Retina (tissue), 1 donor: ENCODE measurements around the gene PGGHG.
"Not testable (repeated sequence)": the region's sequence is repeated elsewhere in the genome, so short reads cannot be mapped to it uniquely, and the experiment has no call there.

Experiments used
- DNase-seq: peaks from one replicate; pipeline ENCODE4 v3.0.0-alpha.2; 2016

PGGHG gene

DNA sequence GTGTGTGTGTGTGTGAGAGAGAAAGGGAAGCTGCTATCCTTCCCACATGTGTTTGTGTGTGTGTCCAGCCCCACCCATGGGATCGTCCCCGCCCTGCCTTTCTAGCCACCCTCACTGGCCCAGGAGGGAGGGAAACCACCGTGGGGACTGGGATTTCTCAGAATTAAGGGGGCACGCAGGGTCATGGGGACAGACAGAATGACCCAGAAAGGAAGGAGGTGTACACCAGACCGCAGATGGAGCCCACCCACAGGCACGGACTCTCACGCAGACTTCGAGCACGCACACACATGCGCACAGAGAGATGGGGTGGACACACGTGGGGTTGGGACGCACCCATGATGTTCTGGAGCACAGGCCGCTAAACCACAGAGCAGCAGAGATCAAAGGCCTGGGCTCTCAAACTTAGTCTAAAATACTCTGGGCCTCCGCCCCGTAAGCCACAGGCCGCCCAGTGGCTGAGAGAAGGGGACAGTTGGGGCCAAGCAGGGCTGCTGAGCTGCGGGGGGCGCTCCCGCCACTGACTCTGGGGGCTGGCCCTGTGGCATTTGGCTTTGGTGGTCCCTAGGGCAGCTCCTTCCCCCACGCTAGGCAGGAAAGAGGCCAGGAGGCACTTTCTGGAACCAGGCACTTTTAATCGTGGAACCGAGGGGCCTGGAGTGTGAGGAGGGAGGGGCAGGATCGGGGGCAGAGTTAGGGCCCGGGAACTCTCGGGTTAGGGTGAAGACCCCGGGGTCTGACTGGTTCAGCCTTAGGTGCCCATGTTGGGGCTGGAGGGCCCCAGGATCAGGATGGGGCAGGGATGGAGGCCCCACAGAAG, 8.9 kb downstream of the PGGHG start:
- DNase-seq, result no peak

GRCh38 chr11:298406-299065, 9.6 kb downstream of the PGGHG start:
- no peak for DNase-seq

DNA sequence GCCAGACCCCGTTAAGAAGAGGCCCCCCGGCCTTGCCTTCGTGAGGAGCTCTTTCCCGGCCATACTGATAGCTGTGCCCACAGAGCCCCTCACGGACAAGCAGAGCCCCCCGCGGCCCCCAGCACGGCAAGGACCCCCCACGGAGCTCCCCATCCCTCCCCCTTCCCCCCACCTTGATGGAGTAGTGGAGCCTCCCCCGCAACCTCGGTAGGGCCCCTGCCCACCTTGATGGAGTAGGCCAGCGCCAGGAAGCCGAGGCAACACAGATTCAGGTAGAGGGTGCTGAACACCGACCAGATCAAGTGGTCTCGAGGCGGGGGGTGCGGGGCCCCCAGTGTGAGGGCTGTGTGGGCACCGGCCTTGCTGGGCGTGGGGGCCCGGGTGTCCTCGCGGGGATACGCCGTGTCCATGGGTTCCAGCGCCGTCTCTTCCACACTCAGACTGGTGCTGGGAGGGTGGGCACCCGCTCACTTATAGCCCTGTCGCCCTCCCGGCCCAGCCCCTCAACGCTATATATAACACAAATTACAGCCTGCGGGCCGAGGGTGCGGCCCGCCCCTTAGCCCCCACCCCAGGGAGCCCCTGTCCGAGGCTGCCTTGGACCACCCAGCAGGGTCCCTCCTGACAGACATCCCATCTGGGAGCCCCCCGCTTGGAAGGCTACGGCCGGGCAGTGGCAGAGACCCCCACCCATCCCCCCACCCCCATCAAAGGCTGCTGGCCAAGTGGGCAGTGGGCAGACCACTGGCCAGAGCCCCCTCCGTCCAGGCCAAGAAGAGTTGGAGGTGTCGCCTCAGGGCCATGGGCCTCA, 10.4 kb downstream of the PGGHG start, which contains the start of gene IFITM5:
TSS of gene IFITM5 (minus strand) at position 446 of the 811 bp plus-strand sequence. CDS start at position 410, 36 bp downstream.
- DNase-seq, result no peak

GRCh38 chr11:299951-300735, 11.2 kb downstream of the PGGHG start:
- DNase-seq, result no peak

GRCh38 chr11:303363-303762, 14.4 kb downstream of the PGGHG start:
- no peak for DNase-seq

DNA sequence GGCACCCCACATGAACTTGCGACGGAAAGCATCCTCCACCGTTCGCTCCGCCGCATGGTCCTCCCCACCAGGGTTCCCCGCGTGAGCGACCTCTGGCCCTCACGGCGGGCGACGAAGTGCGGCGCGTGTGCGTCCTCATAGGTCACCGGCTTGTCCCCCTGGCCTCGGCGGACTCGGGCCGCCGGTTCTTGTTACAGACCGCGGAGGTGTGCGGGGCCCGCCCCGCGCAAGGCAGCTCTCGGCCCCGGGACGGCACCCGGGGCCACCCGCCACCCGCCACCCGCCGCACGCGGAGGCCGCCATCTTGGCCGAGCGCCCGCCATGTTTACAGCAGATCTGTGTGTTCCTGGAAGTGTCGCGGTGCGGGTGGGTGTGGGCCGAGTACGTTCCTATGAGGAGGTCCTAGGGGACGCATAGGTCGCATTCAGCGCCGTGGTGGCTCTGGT, 15.2 kb downstream of the PGGHG start:
- DNase-seq, result no peak

DNA sequence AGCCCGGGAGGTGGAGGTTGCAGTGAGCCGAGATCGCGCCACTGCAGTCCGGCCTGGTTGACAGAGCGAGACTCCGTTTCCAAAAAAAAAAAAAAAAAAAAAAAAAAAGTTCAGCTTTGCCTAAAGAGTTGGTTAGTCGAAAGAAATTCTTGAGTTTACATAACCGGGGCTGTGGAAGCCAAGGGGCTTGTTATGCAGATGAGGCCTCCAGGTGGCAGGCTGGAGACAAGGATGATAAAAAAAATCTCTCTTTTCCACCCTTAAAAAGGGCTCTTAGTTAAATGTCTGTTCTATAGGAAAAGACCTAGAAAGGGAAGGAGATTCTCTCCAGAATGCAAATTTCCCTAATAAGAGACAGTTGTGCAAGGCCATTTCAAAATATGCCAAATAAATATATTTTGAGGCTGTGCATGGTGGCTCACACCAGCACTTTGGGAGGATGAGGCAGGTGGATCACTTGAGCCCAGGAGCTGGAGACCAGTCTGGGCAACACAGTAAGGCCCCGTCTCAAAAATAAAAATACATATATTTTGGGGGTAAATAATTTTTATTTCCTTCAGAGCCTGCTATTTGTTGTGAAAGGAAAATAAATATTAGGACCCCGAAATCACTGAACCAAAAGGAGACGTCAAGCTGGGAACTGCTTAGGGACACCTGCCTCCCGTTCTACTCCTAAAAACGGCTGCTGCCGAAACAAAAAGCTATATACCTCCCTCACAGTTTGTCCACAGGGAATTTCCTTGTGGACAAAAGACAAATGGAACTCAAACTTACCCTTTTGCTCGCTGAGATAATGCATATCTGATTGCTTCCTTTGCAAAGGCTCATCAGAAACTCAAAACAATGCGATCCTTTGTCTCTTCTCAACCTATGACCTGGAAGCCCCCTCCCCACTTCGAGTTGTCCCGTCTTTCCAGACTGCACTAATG, 16.3 kb downstream of the PGGHG start:
- DNase-seq, result peak; percentile 77

GRCh38 chr11:305844-306211, 16.9 kb downstream of the PGGHG start:
- no peak for DNase-seq

GRCh38 chr11:306645-307371, 17.9 kb downstream of the PGGHG start:
- no peak for DNase-seq

DNA sequence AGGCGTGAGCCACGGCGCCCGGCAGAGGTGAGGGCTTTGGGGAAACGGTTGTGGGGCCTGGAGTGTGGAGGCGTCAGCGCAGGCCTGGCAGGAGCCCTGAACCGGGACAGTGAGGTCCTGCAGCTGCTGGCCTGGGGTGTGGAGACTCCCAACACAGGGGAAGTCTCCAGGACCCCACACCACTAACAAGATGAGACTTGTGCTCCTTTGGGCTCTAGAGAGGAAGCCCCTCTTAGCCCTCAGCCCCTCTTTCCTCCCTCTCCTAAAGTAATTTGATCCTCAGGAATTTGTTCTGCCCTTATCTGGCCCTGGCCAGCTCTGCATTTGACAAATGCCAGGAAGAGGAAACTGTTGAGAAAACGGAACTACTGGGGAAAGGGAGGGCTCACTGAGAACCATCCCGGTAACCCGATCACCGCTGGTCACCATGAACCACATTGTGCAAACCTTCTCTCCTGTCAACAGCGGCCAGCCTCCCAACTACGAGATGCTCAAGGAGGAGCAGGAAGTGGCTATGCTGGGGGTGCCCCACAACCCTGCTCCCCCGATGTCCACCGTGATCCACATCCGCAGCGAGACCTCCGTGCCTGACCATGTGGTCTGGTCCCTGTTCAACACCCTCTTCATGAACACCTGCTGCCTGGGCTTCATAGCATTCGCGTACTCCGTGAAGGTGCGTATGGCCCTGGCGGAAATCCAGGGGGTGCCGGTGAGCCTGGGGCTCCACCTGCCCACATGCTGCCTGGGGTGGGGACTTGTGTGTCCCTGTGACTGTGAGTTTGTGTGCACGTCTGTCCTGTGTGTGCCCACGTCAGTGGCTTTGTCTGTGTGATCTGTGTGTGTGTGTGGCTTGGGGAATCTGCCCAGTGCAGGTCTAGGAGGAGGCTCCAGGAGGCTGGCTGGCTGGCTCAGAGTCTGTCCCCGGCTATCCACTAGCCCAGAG, 19.1 kb downstream of the PGGHG start, which contains the start of gene IFITM2:
TSS of gene IFITM2 (plus strand) at position 51 of the 943 bp plus-strand sequence. CDS start at position 428, 377 bp downstream.
- DNase-seq, result not testable (repeated sequence)

- DNase-seq, result not testable (repeated sequence)
Observed at GRCh38 chr11:308740-309665, 20.1 kb downstream of the PGGHG start.

GRCh38 chr11:309979-310572, 21.1 kb downstream of the PGGHG start:
- DNase-seq, result not testable (repeated sequence)

- DNase-seq, result not testable (repeated sequence)
Observed at GRCh38 chr11:311013-311748, 22.3 kb downstream of the PGGHG start.

- DNase-seq, result no peak
Observed at GRCh38 chr11:312092-312816, 23.3 kb downstream of the PGGHG start.

DNA sequence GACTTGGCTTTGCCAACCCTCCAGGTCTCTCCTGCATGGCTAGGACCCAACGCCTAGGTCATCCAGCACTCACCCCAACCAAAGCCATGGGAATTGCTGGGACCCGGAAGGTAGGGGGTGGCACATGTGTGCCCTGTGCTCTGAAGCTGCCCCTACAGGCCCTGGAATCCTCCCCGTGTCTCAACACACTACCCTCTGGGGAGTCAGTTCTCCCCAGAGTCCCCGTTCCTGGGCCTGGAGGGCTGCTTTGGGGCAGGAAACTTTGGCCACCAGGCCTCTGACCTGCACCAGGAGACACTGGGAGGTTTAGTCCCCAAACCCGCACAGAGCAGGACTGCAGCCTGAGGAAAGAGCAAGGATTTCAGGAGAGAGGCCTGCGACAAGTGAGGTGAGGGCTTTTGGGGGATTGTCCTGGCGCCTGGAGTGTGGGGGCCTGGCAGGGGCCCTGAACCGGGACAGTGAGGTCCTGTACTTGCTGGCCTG, 24.4 kb downstream of the PGGHG start:
- DNase-seq, result no peak
